ENCODE data around the gene WDR45B.

Gene WDR45B

GRCh38 chr17:82629748-82630147, 18.5 kb downstream of the WDR45B start:
- Mint-ChIP-seq H3K9me3 (no peaks in the 10 kb centered on the region), H3K27ac (peak overlapping the region; percentile 89), H3K4me3 (no peak overlapping the region), H3K27me3 (ENCODE audit: low read depth, poor library complexity) (peaks cover 2% of the 10 kb centered on the region), H3K4me1 (no peaks in the 10 kb centered on the region), H3K36me3 (ENCODE audit: low read depth) (peaks cover 51% of the 10 kb centered on the region)
- DNase-seq: no peak
- TF ChIP-seq CTCF (IDR thresholded peaks at IDR 0.05): no peak

- no peak for TF ChIP-seq CTCF (IDR thresholded peaks at IDR 0.05)
- H3K36me3 Mint-ChIP-seq (ENCODE audit: low read depth): peaks cover 56% of the 10 kb centered on the region
- H3K4me3 Mint-ChIP-seq: no peak overlapping the region
- no peaks in the 10 kb centered on the region for H3K9me3 Mint-ChIP-seq
- H3K4me1 Mint-ChIP-seq: peaks cover 6% of the 10 kb centered on the region
- no peak for DNase-seq
- H3K27me3 Mint-ChIP-seq (ENCODE audit: low read depth, poor library complexity): peaks cover 4% of the 10 kb centered on the region
- peak overlapping the region; percentile 6 for H3K27ac Mint-ChIP-seq
Measured at GRCh38 chr17:82627405-82627804, 20.8 kb downstream of the WDR45B start.

GRCh38 chr17:82623707-82624106, 24.5 kb downstream of the WDR45B start:
- Mint-ChIP-seq H3K4me3 (no peak overlapping the region), H3K36me3 (ENCODE audit: low read depth) (peaks cover 78% of the 10 kb centered on the region), H3K4me1 (peaks cover 6% of the 10 kb centered on the region), H3K9me3 (no peaks in the 10 kb centered on the region), H3K27me3 (ENCODE audit: low read depth, poor library complexity) (peaks cover 3% of the 10 kb centered on the region), H3K27ac (peak overlapping the region; percentile 90)
- no peak for TF ChIP-seq CTCF (IDR thresholded peaks at IDR 0.05)
- no peak for DNase-seq

GRCh38 chr17:82619641-82620040, 28.6 kb downstream of the WDR45B start:
- H3K27me3 Mint-ChIP-seq (ENCODE audit: low read depth, poor library complexity): peaks cover 3% of the 10 kb centered on the region
- no peak for TF ChIP-seq CTCF (IDR thresholded peaks at IDR 0.05)
- H3K4me1 Mint-ChIP-seq: peaks cover 6% of the 10 kb centered on the region
- no peak for DNase-seq
- no peak overlapping the region for H3K27ac Mint-ChIP-seq
- H3K4me3 Mint-ChIP-seq: no peak overlapping the region
- peaks cover 70% of the 10 kb centered on the region for H3K36me3 Mint-ChIP-seq (ENCODE audit: low read depth)
- no peaks in the 10 kb centered on the region for H3K9me3 Mint-ChIP-seq

GRCh38 chr17:82619211-82619610, 29.0 kb downstream of the WDR45B start:
- H3K4me3 Mint-ChIP-seq: no peak overlapping the region
- no peaks in the 10 kb centered on the region for H3K9me3 Mint-ChIP-seq
- H3K4me1 Mint-ChIP-seq: peaks cover 10% of the 10 kb centered on the region

More at GRCh38 chr17:82619211-82619610, 29.0 kb downstream of the WDR45B start:
- peaks cover 70% of the 10 kb centered on the region for H3K36me3 Mint-ChIP-seq (ENCODE audit: low read depth)
- TF ChIP-seq CTCF (IDR thresholded peaks at IDR 0.05): no peak
- H3K27ac Mint-ChIP-seq: peak overlapping the region; percentile 71
- peaks cover 3% of the 10 kb centered on the region for H3K27me3 Mint-ChIP-seq (ENCODE audit: low read depth, poor library complexity)
- no peak for DNase-seq
